HG03571 (cell line): ENCODE data around the gene F10.
"Not testable (repeated sequence)": the region's sequence is repeated elsewhere in the genome, so short reads cannot be mapped to it uniquely, and the experiment has no call there.

Experiments
- ATAC-seq: cut with Tn5 transposase; IDR thresholded peaks from one replicate; pipeline ENCODE4 v1.9.1; 2021; ENCODE audit not compliant: unreplicated experiment

F10 gene

DNA sequence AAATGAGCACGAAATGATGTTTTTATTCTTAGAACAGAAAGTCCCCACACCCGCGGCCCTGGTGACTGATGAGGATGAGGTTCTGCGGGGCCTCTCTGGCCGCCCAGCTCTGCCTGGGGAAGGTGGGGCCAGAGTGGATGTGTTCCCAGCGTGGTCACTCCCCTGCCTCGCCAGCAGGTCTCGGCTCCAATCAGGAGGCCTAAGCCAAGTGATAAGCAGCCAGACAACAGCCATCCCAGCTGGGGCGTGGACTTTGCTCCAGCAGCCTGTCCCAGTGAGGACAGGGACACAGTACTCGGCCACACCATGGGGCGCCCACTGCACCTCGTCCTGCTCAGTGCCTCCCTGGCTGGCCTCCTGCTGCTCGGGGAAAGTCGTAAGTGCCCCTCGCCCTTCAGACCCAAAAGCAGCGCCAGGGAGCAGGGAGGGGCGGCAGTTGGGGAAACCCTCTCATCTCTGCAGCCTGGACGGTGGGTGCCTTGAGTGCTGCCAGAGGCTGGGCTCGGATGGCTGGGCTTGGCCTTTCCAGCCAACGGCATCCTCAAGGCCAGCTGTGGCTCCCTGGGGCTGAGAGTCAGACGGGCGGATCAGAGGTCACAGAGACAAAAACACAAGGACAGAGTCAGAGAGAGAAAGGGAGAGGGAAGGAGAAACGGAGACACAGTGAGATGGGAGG is at the start of gene F10:
Gene F10, plus strand, starts transcription at position 250 of the 676 bp plus-strand sequence. Its CDS starts 57 bp downstream, at position 307.
- ATAC-seq = no peak

- no peak for ATAC-seq
Measured at GRCh38 chr13:113073942-113074341, 48.7 kb upstream of the F10 start.

GRCh38 chr13:113074401-113074800 is 48.2 kb upstream of the F10 start:
- no peak for ATAC-seq

GRCh38 chr13:113074876-113075275 is 47.7 kb upstream of the F10 start:
- no peak for ATAC-seq

DNA sequence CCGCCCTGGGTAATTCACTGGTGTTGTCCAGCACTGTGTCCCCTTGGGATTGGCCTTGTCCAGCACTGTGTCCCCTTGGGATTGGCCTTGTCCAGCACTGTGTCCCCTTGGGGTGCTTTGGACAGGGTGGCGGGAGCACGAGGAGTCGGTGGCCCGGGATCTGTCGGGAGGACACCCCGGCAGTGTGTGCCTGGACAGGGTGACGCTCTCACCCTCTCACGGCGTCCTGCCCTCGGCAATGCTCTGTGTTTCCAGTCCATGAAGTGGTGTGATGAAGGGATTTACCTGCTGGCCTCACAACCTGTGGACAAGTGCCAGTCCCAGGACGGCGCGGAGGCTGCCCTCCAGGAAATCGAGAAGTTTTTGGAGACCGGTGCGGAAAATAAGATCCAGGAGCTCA is 46.9 kb upstream of the F10 start:
- no peak for ATAC-seq

GRCh38 chr13:113076681-113077401 is 45.8 kb upstream of the F10 start:
- no peak for ATAC-seq

- no peak for ATAC-seq
Measured at GRCh38 chr13:113077566-113077952, 45.0 kb upstream of the F10 start.

DNA sequence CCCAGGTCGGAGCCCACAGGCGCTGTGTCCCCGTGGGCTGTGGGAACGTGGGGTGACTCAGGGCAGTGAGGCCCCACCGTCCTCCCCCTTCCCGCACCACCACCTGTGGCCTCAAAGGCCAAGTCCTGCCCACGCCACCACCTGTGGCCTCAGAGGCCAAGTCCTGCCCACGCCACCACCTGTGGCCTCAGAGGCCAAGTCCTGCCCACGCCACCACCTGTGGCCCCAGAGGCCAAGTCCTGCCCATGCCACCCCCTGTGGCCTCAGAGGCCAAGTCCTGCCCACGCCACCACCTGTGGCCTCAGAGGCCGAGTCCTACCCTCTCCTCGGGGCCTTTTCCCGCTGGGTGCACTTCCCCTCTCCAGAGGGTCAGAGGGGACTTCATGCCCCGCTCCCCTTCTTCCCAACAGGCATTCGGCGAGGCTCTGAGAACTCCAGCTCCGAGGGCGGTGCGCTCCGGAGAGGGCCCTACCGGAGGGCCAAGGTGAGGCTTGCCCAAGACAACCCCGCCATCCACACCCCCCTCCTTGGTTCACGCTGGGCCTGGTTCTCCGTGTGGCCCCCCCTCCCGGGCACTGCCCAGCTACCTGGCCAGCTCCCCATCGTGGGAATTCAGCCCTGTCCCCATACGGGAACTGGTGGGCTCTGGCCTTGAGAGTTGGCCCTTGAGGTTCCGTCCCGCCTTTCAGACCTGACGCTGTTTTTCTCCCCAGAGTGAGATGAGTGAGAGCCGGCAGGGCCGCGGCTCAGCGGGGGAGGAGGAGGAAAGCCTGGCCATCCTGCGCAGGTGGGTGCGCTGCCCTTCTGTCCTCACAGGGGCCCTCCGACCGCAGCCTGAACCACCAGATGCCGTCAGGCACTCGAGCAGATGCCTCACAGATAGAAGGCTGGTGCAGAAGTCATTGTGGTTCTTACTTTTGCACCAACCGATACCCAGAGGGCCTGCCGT is 44.4 kb upstream of the F10 start:
- ATAC-seq = no peak

DNA sequence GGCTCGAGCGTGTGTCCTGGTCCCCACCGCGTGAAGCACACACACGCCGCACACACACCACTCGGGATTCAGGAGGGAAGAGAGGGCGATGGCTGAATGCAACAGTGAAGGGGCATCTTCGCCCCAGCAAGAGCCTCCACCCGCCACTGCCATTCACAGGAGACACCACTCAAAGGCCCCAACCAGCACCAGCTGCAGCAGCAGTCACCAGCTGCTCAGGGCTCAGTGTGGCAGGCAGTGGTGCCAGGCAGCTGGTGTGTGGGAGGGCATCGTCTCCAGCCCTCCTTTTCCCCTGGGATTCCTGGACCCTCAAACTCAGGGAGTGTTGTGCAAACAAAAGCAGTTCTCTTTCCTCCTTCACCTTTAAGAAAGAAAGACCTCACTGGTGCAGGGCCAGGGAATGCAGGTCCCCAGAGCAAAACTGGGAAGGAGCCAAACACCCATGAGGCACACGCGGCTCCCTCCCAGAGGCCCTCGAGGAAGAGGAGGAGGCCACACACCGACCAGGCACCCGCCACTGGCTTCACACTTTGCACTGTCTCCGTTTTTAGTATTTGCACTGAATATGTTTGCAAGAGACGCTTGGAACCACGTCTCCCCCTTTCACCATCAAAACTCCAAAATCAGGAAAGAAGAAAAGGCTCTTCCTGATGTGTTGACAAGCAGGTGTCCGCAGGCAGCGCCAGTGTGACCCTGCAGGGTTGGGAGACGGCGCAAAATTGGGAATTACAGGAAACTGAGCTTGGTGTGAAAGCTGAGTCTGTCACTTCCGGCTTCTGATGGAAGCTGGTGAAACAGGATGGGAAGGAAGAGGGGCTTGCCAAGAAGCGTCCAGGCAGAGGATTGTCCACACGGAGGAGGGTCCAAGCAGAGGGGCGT is 43.5 kb upstream of the F10 start:
- ATAC-seq = no peak

DNA sequence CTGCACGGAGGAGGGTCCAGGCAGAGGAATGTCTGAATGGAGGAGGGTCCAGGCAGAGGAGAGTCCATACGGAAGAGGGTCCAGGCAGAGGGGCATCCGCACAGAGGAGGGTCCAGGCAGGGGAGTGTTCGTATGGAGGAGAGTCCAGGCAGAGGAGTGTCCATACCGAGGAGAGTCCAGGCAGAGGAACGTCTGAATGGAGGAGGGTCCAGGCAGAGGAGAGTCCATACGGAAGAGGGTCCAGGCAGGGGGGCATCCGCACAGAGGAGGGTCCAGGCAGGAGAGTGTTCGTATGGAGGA is 42.9 kb upstream of the F10 start:
- not testable (repeated sequence) for ATAC-seq

GRCh38 chr13:113080361-113080831 is 42.2 kb upstream of the F10 start:
- ATAC-seq = no peak

- ATAC-seq = no peak
Measured at GRCh38 chr13:113080901-113081521, 41.6 kb upstream of the F10 start.

DNA sequence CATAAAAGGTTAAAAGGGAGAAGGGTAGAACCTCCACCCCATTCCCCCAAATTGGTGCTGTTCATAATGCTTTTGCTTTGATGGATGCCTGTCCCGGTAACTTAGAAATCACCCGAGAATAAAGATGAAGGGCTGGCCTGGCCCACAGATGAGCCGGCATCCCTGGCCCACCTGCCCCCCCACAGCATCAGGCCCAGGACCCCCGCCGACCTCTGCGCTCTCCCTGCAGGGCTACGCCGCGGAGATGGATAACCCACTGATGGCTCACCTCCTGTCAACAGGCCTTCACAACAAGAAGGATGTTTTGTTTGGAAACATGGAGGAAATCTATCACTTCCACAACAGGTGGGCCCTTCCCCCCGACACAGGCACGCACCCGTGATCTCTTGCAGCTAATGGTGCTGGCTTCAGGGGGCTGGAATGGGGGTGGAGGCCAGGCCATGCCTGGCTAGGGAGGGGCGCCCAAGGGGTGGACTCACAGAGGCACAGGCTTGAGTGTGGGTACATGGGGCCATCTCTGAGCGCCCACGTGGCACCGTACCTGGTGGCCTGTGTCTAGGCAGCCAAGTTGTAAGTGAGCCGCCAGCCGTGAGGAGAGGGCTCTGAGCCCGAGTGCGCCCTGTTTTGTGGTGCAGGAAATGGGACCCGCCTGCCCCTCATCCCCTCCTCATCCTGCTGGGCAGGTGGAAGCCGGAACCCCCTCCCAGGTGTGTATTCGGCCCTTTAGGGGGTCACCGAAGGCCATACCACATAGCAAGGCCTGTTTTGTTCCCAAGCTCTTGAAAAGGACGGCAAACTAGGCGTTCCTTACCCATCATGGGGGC is 40.2 kb upstream of the F10 start:
- ATAC-seq = no peak

GRCh38 chr13:113083022-113083373 is 39.6 kb upstream of the F10 start:
- ATAC-seq = no peak

DNA sequence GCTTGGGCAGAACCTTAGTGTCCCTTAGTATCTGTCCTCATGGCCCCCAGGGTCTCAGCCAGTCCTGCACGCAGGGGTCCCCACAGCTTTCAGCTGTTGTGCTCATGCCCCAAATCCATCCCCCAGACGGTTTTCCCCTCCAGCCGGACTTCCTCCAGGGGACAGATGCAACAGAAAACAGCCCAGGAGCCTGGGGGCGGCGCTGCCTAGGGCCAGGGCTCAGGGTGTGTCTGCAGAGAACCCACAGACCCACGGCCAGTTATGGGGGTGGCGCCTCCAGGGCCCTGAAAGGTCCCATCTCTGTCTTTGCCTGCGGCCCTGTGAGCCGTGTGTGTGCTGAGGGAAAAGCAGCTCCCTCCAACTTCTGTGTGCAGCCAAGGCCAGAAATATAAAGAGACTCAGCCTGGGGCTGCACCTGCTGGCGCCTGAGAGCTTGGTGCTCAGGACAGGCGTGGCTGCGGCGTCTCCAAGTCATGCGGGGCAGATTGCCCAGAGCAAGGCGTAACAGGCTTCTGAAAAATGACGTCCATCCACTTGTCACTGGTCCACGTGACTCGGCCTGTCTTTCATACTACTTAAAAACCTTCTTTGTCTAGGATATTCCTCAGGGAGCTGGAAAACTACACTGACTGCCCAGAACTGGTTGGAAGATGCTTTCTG is 39.1 kb upstream of the F10 start:
- ATAC-seq = no peak

GRCh38 chr13:113084094-113084942 is 38.3 kb upstream of the F10 start:
- ATAC-seq = no peak

DNA sequence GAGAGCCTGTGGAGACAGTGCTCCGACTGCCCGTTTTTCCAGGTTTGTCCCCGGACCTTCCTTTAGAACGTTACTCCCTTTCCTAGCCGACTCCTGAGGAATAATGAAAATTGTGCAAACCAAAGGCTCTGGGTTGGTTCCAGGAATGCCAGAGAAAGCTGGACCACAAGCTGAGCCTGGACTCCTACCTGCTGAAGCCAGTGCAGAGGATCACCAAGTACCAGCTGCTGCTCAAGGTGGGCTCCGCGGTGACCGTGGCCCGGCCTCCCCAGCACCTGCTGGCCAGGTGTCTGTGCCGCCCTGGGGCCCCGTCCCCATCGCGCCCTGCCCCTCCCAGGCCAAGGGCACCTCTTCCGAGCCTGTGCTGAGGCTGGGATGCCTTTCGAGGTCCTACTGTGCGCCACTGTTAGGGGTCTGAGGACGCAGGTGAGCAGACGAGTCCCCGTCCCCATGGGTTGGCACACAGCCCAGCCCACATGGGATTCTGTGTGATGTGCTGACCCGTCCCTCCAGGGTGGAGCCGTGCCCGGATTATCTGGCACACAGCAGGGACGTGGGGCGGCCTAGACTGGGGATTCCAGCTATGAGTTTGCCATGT is 37.6 kb upstream of the F10 start:
- ATAC-seq = no peak
